COLO829 (cell line): ENCODE data around the gene LILRB4.
A peak's percentile ranks its signal among the peaks of the same experiment; 100 is the strongest.
"Not testable (repeated sequence)": the region's sequence is repeated elsewhere in the genome, so short reads cannot be mapped to it uniquely, and the experiment has no call there.

Experiments
- DNase-seq: peaks from one replicate; pipeline ENCODE4 v3.0.0; 2012; ENCODE audit warnings: low spot score

LILRB4 gene

DNA sequence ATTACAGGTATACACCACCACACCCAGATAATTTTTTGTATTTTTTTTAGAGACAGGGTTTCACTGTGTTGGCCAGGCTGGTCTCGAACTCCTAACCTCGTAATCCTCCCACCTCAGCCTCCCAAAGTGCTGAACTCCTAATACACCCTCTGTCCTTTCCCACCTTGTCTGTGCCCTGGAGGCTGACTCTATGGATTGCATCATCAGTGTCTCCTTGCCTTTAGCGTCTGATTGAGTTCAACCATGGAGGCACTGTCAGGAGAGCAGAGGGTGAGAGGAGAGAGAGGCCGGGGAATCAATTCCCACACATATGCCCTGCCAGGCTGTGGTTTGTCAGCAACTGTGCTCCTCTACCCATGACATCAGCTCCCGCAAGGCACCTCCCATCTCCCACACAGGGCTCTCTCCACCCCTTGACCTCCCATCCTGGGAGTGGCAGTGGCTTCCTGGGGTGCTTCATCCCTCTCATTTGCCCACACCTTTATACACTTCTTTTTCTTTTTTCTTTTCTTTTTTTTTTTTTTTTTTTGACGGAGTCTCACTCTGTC, 12.6 kb upstream of the LILRB4 start:
- DNase-seq: no peak

DNA sequence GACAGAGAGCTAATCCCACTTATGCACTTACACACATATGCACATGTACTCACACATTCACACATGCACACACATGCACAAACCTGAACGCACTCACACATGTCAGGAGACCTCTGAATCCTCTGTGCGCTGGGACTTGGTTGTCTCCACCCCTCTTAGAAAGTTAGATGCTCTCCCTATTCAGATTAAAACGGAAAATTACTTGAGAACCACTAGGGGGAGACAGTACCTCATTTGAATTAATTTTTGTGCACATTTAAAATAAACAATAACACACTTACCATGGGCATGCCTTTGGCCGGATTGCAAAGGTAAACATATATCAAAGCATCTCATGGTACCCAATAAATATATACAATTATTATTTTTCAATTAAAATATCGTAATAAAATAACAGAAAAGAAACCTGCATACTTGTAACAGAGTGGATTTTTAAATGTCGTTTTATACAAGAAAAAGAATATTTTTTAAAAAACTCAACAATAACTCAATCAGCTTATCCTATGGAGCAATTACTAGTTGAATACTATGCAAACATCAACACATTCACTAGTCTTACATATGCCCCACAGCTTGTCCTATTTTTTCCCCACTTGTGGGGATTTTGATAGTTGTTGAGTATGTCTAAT, 9.5 kb upstream of the LILRB4 start:
- DNase-seq: peak; percentile 38

DNA sequence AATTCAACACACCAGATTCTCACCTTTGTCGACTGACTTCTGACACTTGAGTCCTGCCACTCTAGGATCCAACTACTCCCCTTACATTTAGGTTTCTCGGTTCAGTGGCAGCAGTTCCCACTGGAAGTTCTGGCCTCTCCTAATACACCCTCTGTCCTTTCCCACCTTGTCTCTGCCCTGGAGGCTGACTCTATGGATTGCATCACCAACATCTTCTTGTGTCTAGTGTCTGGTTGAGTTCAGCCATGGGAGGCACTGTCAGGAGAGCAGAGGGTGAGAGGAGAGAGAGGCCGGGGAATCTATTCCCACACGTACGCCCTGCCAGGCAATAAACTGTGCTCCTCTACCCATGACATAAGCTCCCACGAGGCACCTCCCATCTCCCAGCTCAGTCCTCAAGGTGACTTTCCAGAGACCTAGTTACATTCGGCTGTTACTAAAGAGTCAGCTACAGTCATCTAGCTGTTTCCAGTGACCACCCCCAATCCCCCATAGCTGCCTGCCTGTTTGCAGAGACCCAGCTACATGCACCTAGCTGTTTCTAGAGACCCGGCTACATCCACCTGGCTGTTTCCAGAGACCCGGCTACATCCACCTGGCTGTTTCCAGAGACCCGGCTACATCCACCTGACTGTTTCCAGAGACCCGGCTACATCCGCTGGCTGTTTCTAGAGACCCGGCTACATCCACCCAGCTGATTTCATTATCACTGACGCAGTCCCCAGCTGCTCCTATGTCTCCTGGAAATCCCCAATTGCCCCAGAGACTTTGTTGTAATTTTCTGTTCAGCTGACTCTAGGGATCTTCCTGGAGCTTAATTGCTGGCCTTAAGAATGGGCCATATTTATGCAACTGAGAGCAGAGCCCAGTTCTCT, 8.1 kb upstream of the LILRB4 start:
- DNase-seq: no peak

DNA sequence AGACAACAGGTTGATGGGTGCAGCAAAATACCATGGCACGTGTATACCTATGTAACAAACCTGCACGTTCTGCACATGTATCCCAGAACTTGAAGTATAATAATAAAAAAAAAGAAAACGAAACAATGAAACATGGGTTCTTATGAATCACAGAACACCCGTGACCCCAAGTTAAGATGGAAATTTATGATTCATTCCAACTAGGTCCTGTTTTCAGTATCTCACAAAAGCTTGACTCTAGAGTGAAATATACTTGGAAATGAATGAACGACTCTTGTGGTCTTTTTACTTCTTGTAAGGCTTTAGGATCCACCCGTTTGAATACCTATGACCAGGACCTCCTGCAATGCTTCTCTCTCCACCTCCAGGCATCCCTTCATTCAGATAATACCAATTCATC, 3.5 kb upstream of the LILRB4 start:
- DNase-seq: no peak

DNA sequence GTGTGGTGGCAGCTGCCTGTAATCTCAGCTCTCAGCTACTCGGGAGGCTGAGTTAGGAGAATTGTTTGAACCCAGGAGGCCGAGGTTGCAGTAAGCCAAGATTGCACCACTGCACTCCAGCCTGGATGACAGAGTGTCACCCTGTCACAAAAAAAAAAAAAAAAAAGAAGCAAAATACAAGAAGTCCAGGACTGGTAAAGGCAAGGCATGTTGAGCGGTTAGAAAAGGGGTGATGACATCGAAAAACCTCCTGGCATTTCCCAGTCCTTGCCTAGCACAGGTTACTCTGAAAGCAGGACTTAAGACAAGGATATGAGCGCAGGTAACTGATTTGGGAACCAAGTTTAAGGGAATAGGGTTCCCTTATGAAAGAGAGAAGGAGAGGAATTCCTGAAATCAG, 2.5 kb upstream of the LILRB4 start:
- no peak for DNase-seq

DNA sequence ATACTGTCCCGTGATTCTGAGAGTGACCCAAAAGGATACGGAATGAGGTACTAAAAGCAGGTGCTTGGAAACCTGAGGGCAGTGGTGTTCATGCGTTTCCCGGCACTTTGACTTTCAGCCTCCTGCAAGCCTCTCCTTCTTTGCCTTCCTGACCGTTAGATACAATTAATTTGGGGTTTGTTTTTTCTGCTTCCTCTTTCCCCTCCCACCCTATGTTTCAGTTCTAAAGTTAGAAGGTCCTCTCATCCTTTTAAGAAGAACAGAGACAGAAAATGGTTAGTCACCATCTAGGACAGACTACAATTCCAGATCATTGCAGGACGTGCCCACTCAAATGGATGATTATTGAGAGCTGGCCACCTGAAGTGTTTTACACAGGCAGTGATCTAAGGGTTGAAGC, 1.8 kb upstream of the LILRB4 start:
- no peak for DNase-seq

DNA sequence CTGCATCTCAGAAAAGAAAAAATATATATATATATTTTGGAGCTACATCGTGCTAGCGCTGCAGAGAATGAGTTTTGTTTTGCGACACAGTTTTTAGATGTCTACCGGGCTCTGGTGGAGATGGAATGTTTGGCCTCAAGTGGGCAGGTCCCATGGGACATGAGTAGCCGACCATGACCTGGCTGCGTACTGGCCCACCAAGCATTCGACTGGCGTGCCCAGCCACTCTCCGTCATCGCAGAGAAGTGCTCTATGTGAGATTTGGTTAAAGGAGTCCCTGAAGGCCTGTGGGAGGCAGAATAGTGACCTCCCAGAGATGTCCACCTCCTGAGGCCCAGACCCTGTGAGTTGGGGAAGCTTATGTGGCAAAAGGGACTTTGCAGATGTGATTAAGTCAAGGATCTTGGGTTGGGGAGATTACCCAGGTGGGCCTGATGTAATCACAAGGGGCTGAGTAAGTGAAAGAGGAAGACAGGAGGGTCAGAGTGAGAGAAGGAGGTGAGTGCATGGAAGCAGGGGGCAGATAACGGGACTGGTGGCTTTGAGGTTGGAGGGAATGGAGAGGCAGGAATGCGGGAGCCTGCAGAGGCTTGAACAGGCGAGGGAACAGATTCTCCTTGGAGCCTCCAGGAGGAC, 821 bp upstream of the LILRB4 start:
- no peak for DNase-seq

DNA sequence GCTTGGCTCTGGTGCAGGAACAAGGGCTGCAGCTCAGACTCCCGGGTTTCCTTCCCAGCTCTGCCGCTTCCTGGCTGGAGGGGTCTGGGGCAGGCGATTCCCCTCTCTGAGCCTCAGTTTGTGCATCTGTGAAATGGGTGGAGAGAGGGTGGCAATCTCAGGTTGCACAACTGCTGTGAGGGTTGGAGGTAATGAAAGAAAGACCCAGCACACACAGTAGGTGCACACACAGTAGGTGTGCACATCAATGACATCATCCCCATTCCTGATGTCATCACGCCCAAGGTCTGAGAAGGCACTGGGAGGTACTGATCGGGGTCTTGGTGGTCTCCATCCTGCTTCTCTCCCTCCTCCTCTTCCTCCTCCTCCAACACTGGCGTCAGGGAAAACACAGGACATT, 2.7 kb downstream of the LILRB4 start:
- DNase-seq: no peak

DNA sequence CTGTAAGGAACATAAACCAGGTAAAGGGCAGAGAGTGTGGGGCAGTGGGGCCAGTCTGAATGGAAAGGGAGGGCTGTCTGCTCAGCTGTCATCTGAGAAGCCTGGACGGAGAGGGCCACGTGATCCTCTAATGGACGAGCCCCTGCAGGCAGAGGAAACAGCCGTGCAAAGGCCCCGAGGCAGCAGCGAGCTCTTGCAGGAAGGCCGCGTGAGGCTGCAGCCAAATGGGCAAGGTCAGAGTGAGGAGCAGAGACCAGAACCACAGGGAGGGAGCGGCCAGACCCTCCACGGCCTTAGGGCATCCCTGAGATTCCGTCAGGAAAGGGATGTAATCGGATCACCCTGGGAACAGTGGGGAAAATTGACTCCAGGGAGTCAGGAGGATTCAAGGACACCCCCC, 4.4 kb downstream of the LILRB4 start:
- no peak for DNase-seq

DNA sequence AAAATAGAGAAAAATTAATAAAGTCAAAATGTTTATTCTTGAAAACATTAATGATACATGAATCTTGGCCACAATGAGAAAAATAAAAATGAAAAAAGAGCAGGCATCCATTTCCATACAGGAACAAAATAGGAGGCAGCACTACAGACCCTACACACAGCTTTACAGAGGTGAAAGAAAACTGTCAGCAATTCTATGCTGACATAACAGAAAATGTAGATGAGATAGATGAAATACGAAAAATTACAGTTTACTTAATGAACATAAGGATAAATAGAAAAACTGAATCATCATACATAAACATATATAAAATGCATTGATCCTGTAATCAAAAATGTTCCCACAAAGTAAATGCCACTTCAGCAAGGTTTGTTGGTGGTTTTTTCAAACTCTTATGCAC, 5.6 kb downstream of the LILRB4 start:
- DNase-seq: no peak

DNA sequence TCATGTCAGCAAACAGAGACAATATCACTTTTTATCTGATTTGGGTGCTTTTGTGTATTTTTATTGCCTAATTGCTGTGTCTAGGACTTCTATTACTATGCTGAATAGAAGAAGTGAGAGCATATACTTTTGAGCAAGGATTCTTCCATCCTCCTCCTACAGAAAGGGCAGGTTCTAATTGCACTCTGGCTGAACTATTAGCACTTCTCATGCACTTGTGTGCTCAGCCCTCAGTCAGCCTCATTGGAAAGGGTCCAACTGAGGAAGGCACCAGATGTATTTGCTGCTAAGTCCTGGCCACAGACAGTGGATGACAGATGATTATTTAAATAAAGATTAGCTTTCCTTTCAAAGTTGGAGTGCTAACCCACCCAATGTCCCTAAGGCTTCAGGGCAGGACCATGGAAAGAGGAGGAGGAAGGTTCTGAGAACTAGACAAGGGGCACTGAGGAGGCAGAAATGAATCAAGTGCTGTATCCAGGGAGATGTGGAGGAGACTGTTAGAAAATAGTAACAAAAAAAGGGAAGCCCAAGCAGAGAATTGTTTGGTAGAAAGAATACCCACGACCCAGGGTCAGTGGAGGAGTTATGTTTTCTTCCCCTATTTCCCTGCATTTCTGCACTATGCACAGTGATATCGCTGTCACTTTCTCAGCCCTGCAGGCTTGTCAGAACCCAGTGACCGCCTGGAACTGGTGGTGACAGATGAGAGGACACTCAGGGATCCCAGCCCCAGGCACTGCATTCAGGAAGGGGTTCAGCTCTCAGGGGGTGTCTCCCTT, 8.0 kb downstream of the LILRB4 start:
- no peak for DNase-seq

DNA sequence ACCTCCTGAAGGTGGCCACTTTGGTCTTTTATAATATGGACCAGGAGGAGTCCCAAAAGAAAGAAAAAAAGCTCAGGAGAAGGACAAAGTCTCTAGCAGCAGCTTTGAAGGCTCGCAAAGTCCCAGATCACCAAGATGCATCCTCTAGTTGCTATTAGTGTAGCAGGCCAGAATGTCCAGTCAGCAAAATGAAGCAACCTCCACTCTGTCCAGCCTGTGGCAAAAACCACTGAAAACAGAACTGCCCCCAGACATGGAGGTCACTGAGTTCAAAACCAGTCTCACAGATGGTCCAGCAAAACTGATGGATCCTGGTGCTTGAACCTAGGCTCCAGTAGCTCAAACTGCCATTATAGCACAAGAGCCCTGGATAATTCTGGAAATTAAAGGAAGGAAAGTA, 10.4 kb downstream of the LILRB4 start:
- no peak for DNase-seq

DNA sequence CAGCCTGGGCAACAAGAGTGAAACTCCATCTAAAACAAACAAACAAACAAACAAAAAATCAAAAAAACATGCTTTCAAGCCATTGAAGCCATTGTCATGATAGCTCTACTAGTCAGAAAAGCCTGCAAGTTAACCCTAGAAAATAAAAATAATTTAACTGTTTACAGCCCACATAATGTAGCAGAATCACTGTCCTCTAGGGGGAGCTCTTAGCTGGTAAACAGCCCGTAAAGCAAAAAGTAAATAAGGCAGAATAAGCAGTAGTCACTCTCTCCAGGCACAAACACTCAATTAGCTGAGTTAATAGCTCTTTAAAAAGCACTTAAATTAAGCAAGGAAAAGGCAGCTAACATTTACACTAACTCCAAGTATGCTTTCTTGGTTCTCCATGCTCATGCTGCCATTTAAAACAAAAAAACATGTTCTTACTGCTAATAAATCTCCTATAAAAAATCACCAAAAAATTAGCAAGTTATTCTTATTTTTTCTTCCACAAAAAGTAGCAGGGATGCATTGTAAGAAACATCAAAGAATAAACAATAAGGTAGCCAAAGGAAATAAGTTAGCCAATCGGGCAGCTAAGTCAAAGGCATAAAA, 11.3 kb downstream of the LILRB4 start:
- DNase-seq: peak; percentile 22

DNA sequence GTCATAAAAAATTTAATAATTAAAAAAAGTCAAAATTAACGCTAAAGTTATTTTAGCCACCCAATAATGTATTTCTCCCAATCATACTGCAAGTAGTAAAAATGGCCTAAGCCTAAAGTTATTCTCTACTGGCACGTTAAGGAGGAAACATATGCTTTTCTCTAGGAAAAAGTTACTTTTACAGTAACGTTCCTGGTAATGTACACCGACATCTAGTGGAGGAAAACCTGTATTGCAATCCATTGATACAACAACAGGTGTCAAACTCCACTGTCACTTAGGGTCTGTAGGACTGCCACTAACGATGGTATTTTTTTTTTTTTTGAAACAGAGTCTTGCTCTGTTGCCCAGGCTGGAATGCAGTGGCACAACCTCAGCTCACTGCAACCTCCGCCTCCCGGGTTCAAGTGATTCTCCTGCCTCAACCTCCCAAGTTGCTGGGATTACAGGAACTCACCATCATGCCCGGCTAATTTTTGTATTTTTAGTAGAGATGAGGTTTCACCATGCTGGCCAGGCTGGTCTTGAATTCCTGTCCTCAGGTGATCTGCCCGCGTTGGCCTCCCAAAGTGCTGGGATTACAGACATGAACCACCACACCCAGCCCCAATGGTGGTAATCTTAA, 13.5 kb downstream of the LILRB4 start:
- peak; percentile 64 for DNase-seq

DNA sequence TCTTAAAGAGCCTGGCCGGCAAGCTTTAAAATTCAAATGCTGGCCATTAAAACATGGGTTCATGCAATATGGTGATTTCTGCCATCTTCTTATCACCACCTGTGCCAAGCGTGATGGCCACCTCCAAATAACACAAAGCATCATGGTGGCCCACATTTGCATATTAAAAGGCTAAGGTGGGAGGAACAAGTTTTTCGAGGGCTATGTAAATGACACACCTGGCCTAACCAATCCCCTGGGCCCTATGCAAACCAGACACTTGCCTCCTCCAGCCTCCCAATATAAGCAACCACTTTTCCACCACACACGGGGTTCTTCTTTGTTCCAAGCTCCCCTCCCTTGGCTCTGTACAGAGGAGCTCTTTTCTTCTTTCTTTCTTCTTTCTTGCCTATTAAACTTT, 14.4 kb downstream of the LILRB4 start:
- no peak for DNase-seq

DNA sequence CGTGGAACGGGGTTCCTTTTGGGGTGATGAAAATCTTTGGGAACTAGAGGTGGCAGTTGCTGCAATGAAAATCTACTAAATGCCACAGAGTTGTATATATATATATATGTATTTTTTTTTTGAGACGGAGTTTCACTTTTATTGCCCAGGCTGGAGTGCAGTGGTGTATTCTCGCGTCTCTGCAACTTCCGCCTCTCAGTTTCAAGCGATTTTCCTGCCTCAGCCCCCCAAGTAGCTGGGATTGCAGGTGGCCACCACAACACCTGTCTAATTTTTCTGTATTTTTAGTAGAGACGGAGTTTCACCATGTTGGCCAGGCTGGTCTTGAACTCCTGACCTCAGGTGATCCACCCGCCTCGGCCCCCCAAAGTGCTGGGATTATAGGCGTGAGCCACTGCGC, 18.8 kb downstream of the LILRB4 start:
- DNase-seq: not testable (repeated sequence)

DNA sequence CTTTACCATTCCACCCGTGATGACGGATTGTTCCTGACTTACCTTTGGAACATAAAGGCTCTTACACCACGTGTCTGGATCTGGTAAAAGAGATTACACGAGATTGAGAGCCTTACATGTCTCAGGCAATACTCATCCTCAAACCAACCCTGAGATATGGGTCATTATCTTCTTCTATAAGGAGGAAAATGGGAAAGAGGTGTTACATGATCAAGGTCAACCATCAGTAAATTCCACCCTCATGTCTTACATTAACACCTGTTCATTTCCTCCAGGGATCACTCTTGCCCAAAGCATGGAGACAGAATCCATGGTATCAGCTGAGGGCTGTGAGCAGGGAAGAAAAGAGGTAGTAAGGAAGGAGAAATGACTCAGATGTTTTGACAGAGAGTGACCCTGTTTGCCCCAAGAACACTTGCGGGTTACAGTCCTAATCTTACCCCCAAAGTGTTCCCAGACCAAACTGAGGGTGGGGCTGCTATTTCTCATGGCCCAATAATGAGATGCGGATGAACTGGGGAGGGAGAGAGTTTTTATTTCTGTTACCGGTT, 19.6 kb downstream of the LILRB4 start:
- no peak for DNase-seq

DNA sequence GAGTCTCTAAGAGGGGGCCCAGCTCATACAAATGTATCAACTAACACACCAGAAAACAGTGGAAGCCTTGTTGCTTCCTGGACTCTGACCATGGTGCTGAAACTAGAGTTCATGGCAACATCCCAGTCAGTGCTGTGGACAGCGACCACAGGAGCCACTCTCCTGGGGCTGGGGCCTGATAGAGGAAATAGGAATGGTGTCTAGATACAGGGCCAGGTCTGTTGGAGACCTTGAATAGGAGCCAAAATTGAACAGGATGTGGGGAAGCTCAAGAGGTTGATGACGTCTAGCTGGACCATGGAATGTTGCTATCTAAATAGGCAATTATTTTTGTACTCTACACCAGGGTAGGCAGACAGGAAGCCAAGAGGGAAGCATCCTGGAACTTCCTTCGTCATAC, 21.7 kb downstream of the LILRB4 start:
- peak; percentile 59 for DNase-seq

DNA sequence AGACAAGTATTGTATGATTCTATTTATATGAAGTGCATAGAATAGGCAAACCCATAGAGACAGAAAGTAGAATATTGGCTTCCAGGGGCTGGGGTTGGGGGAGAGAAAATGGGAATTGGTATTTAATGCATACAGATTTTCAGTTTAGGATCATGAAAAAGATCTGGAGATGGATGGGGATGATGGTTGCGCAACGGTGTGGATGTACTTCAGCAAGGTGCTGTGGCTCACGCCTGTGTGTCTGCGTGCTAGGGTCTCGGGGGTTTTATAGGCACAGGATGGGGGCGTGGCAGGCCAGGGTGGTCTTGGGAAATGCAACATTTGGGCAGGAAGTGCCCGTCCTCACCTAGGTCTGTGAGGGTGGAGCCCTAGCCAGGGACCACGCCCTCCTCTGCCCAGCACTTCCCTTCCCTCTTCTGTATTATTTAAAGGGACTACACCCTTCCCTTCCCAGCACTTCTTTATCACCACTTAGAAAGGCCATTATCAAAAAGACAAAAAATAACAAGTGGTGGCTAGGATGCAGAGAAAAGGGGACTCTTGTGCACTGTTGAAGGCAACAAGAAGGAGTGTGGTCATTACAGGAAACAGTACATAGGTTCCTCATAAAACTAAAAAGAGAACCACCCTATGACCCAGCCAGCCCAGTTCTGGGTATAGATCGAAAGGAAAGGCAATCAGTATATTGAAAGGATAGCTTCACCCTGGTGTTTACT, 29.0 kb downstream of the LILRB4 start:
- DNase-seq: no peak

DNA sequence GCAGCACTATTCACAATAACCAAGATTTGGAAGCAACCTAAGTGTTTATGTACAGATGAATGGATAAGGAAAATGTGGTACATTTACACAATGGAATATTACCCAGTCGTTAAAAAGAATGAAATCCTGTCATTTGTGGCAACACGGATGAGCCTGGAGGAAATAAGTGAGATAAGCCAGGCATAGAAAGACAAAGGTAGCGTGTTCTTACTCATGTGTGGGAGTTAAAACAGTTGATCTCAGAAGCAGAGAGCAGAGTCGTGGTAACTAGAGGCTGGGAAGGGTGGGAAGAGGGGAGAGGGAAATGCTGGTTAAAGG, 29.5 kb downstream of the LILRB4 start:
- DNase-seq: no peak

DNA sequence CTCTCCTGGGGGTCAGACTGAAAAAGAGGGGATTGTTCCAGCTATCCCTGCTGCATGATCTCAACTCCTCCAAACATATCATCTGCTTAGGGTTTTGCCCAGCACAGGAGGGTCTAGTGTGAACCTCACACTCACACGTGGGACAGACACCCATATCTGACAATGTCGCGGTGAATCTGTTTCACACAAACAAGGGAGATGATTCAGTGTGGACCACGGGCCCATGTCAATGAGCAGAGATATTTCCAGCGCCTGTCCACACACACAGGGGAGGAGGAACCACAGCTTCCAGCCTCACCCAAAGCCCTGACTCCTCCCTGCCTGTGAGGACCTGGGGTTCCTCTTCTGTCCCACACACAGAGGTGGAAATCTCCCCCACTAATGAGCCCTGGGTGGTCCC, 31.9 kb downstream of the LILRB4 start:
- DNase-seq: no peak
